Smooth muscle cell (in vitro differentiated cells): ENCODE measurements around the gene RGL4. TPM values are rescaled to one million over a fixed set of nuclear protein-coding genes. Genes with fewer than 3 reads are reported as not detected.
"Not testable (repeated sequence)": the region's sequence is repeated elsewhere in the genome, so short reads cannot be mapped to it uniquely, and the experiment has no call there.

ENCODE experiments used
- DNase-seq: peaks from one replicate; lab custom pipeline; 2025; ENCODE audit not compliant: unreplicated experiment; lab: John Stamatoyannopoulos, UW
- H2AFZ ChIP-seq: fragments of 200-600 bp; sonication (generic); 2 replicates; pipeline ENCODE4 v1.6.0; 2016; ENCODE audit warnings: antibody characterized with exemption, low read depth, mild to moderate bottlenecking
- H3F3A ChIP-seq: fragments of 200-600 bp; sonication (generic); 2 replicates; pipeline ENCODE4 v1.6.0; 2017; ENCODE audit warnings: antibody characterized with exemption, low read depth
- H3K27ac ChIP-seq: fragments of 200-600 bp; sonication (generic); 2 replicates; pipeline ENCODE4 v1.5.1; 2016; ENCODE audit warnings: low read depth, mild to moderate bottlenecking
- H3K27me3 ChIP-seq: fragments of 200-600 bp; sonication (generic); 2 replicates; pipeline ENCODE4 v1.6.1; 2016; ENCODE audit warnings: low read depth, mild to moderate bottlenecking
- H3K36me3 ChIP-seq: fragments of 200-600 bp; sonication (generic); 2 replicates; pipeline ENCODE4 v1.5.1; 2016; ENCODE audit warnings: low read depth
- H3K4me1 ChIP-seq: fragments of 200-600 bp; sonication (generic); 2 replicates; pipeline ENCODE4 v1.5.1; 2016; ENCODE audit warnings: low read depth
- H3K4me2 ChIP-seq: fragments of 200-600 bp; sonication (generic); 2 replicates; pipeline ENCODE4 v1.6.0; 2016; ENCODE audit warnings: mild to moderate bottlenecking
- H3K4me3 ChIP-seq: fragments of 200-600 bp; sonication (generic); 2 replicates; pipeline ENCODE4 v1.5.1; 2016; ENCODE audit warnings: mild to moderate bottlenecking
- H3K79me2 ChIP-seq: fragments of 200-600 bp; sonication (generic); 2 replicates; pipeline ENCODE4 v1.6.0; 2016; ENCODE audit warnings: low read depth, mild to moderate bottlenecking
- H3K9ac ChIP-seq: fragments of 200-600 bp; sonication (generic); 2 replicates; pipeline ENCODE4 v1.6.0; 2016; ENCODE audit warnings: low read depth
- H3K9me3 ChIP-seq: fragments of 200-600 bp; sonication (generic); replicated peaks from 2 replicates; pipeline ENCODE4 v1.5.1; 2016; ENCODE audit warnings: low read depth
- H4K20me1 ChIP-seq: fragments of 200-600 bp; sonication (generic); 2 replicates; pipeline ENCODE4 v1.6.0; 2016; ENCODE audit warnings: low read depth
- WGBS: methylation state at CpG from one replicate; pipeline ENCODE4 v1.1.7; 2016; ENCODE audit warnings: low lambda C conversion rate; 5-methylcytosine and 5-hydroxymethylcytosine counted together
- polyA plus RNA-seq: library from polyadenylated mRNA; unstranded; fragments of >200 nt; fragmentation: Nextera tagmentation; extraction: Ambion mirVana; gene quantifications from 2 replicates; pipeline ENCODE4 v1.2.1, GENCODE V29; 2016
- total RNA-seq: library from RNA; depleted of rRNA; stranded (reverse); fragments of >200 nt; gene quantifications from 2 replicates; pipeline ENCODE4 v1.2.3, GENCODE V29; 2014
- TF ChIP-seq, protein P1 (sequence below): fragments of 200-600 bp; sonication (generic); IDR thresholded peaks from 2 replicates; pipeline ENCODE4 v1.5.1; 2017; ENCODE audit warnings: borderline replicate concordance, mild to moderate bottlenecking, antibody characterized with exemption; ENCODE audit not compliant: insufficient read depth, poor library complexity, severe bottlenecking

Gene RGL4
- total and polyA plus RNA-seq, 2 experiments from 2014 or later, result 0.23 TPM; not detected in 1

DNA sequence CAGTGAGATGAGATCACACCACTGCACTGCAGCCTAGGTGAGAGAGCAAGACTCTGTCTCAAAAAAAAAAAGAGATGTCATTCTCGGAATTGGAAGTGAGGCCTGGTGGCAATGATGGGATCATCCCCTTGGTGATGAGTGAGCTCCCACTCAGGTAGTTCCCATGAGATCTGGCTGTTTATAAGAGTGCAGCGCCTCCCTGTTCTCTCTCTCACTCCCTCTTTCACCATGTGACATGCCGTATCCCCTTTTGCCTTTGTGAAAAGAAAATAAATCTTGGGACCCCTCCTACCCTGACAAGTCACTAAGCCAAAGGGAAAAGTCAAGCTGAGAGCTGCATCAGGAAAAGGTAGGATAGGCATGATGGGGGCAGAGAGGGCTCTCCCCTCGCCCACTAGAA, 31.3 kb downstream of the RGL4 start:
- WGBS, result 94% methylated on average over 4 of the region's 4 CpGs
- Histone ChIP-seq H3K4me3 (no peak overlapping the region), H3K27me3 (no peaks in the 10 kb centered on the region), H3K27ac (no peak overlapping the region), H3K36me3 (no peaks in the 10 kb centered on the region), H3F3A (no peaks in the 10 kb centered on the region), H2AFZ (no peak overlapping the region), H4K20me1 (no peaks in the 10 kb centered on the region), H3K79me2 (no peaks in the 10 kb centered on the region), H3K4me2 (no peak overlapping the region), H3K9me3 (no peaks in the 10 kb centered on the region), H3K4me1 (no peaks in the 10 kb centered on the region), H3K9ac (no peak overlapping the region)
- TF ChIP-seq, protein P1, sequence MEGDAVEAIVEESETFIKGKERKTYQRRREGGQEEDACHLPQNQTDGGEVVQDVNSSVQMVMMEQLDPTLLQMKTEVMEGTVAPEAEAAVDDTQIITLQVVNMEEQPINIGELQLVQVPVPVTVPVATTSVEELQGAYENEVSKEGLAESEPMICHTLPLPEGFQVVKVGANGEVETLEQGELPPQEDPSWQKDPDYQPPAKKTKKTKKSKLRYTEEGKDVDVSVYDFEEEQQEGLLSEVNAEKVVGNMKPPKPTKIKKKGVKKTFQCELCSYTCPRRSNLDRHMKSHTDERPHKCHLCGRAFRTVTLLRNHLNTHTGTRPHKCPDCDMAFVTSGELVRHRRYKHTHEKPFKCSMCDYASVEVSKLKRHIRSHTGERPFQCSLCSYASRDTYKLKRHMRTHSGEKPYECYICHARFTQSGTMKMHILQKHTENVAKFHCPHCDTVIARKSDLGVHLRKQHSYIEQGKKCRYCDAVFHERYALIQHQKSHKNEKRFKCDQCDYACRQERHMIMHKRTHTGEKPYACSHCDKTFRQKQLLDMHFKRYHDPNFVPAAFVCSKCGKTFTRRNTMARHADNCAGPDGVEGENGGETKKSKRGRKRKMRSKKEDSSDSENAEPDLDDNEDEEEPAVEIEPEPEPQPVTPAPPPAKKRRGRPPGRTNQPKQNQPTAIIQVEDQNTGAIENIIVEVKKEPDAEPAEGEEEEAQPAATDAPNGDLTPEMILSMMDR, result no peak
- no peak for DNase-seq

DNA sequence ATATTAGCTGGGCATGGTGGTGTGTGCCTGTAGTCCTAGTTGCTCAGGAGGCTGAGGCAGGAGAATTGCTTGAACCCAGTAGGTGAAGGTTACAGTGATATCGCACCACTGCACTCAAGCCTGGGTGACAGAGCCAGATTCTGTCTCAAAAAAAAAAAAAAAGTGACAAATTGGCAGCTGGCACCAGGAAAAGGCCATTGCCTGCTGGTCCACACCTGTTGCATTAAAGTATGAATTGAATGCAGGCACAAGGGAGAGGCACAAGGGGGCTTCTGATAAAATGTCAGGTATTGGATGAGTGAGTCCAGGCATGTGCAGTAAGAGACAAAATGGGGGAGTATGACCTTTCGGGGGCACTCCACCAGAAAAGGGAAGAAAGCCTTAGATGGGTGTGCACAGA, 31.9 kb downstream of the RGL4 start:
- Histone ChIP-seq H3K27ac (no peak overlapping the region), H3K9me3 (no peaks in the 10 kb centered on the region), H3K36me3 (no peaks in the 10 kb centered on the region), H3K4me3 (no peak overlapping the region), H3F3A (no peaks in the 10 kb centered on the region), H3K9ac (no peak overlapping the region), H3K4me2 (no peak overlapping the region), H3K79me2 (no peaks in the 10 kb centered on the region), H2AFZ (no peak overlapping the region), H3K4me1 (no peaks in the 10 kb centered on the region), H4K20me1 (no peaks in the 10 kb centered on the region), H3K27me3 (no peaks in the 10 kb centered on the region)
- TF ChIP-seq, protein P1, result no peak
- DNase-seq, result no peak
- WGBS, result 93% methylated on average over 2 of the region's 2 CpGs

DNA sequence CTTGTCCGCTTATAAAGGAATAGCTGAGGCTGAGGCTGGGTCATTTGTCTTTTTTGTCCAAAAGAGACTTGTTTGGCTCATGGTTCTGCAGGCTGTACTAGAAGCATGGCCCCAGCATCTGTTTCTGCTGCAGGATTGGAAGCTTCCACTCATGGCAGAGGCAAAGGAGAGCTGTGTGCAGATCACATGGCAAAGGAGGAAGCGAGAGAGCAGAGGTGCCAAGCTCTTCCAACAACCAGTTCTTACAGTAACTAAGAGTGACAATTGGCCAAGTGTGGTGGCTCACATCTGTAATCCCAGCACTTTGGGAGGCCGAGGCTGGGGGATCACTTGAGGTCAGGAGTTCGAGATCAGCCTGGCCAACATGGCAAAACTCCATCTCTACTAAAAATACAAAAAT, 37.3 kb downstream of the RGL4 start:
- H3K79me2 ChIP-seq, DNase-seq, H2AFZ ChIP-seq, H3K27me3 ChIP-seq, H3K9me3 ChIP-seq, H3K9ac ChIP-seq, H3K27ac ChIP-seq, H3F3A ChIP-seq, H3K4me1 ChIP-seq, H3K36me3 ChIP-seq, H4K20me1 ChIP-seq, H3K4me2 ChIP-seq, H3K4me3 ChIP-seq: not testable (repeated sequence)
- 91% methylated on average over 4 of the region's 4 CpGs for WGBS

DNA sequence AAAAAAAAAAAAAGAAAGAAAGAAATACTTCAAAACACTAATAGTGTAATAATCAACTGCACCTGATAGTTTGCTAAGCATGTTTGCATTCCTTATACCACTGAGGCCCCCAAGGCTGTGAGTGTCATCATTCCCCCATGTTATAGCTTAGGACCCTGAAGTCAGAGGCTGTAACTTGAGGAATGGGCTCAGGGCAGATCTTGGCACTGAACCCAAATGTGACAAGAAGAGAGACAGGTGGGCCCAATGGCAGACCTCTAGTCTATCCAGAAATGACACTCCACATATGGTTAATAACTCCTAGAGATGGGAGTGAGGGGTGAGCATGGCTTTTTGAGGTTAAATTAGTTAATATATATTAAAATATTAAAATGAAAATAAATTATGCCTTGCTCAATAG, 46.9 kb downstream of the RGL4 start:
- H3K4me3 ChIP-seq, result no peak overlapping the region
- H3K27ac ChIP-seq, result no peak overlapping the region
- no peaks in the 10 kb centered on the region for H3K9me3 ChIP-seq
- H2AFZ ChIP-seq, result no peak overlapping the region
- H3K4me1 ChIP-seq, result no peaks in the 10 kb centered on the region
- H3K36me3 ChIP-seq, result no peaks in the 10 kb centered on the region
- no peaks in the 10 kb centered on the region for H3K79me2 ChIP-seq
- no peaks in the 10 kb centered on the region for H3K27me3 ChIP-seq
- H3F3A ChIP-seq, result no peaks in the 10 kb centered on the region
- no peak for DNase-seq
- H3K4me2 ChIP-seq, result no peak overlapping the region
- peaks cover 20% of the 10 kb centered on the region for H4K20me1 ChIP-seq
- TF ChIP-seq, protein P1, result no peak
- H3K9ac ChIP-seq, result no peak overlapping the region
